ENCODE data around the gene CENPO.
"Not testable (repeated sequence)": the region's sequence is repeated elsewhere in the genome, so short reads cannot be mapped to it uniquely, and the experiment has no call there.

The CENPO gene

GRCh38 chr2:24834733-24835395 lies 41.6 kb downstream of the CENPO start:
- FAIRE-seq (no peak), DNase-seq (ENCODE audit: insufficient read length, low spot score) (no peak)

GRCh38 chr2:24835411-24835810 lies 42.2 kb downstream of the CENPO start:
- not testable (repeated sequence) for FAIRE-seq

More at GRCh38 chr2:24834733-24835395, 41.6 kb downstream of the CENPO start:
- TF ChIP-seq POLR2A (IDR thresholded peaks at IDR 0.05; ENCODE audit: low read depth, low read length) (no peak), POU2F2 (IDR thresholded peaks at IDR 0.05; ENCODE audit: low read depth, low read length) (no peak), PAX5 (IDR thresholded peaks at IDR 0.05; ENCODE audit: insufficient read depth, low read length, severe bottlenecking) (no peak), TAF1 (IDR thresholded peaks at IDR 0.05; ENCODE audit: low read depth, low read length) (no peak), SPI1 (IDR thresholded peaks at IDR 0.05; ENCODE audit: low read depth, low read length) (no peak), POLR2AphosphoS5 (IDR thresholded peaks at IDR 0.05; ENCODE audit: low read depth, low read length) (no peak)

GRCh38 chr2:24836206-24836605 lies 43.0 kb downstream of the CENPO start:
- DNase-seq (ENCODE audit: insufficient read length, low spot score) (no peak), FAIRE-seq (no peak)
- no peak for TF ChIP-seq POLR2AphosphoS5 (IDR thresholded peaks at IDR 0.05; ENCODE audit: low read depth, low read length)
- TF ChIP-seq TAF1 (IDR thresholded peaks at IDR 0.05; ENCODE audit: low read depth, low read length): no peak
- no peak for TF ChIP-seq PAX5 (IDR thresholded peaks at IDR 0.05; ENCODE audit: insufficient read depth, low read length, severe bottlenecking)
- no peak for TF ChIP-seq SPI1 (IDR thresholded peaks at IDR 0.05; ENCODE audit: low read depth, low read length)
- TF ChIP-seq POU2F2 (IDR thresholded peaks at IDR 0.05; ENCODE audit: low read depth, low read length): no peak
- no peak for TF ChIP-seq POLR2A (IDR thresholded peaks at IDR 0.05; ENCODE audit: low read depth, low read length)

More at GRCh38 chr2:24835411-24835810, 42.2 kb downstream of the CENPO start:
- not testable (repeated sequence) for DNase-seq (ENCODE audit: insufficient read length, low spot score)

GRCh38 chr2:24836706-24837105 lies 43.5 kb downstream of the CENPO start:
- FAIRE-seq (no peak), DNase-seq (ENCODE audit: insufficient read length, low spot score) (no peak)

GRCh38 chr2:24837996-24838513 lies 44.8 kb downstream of the CENPO start:
- DNase-seq (ENCODE audit: insufficient read length, low spot score) (no peak), FAIRE-seq (no peak)
- TF ChIP-seq TAF1 (IDR thresholded peaks at IDR 0.05; ENCODE audit: low read depth, low read length) (no peak), PAX5 (IDR thresholded peaks at IDR 0.05; ENCODE audit: insufficient read depth, low read length, severe bottlenecking) (no peak), SPI1 (IDR thresholded peaks at IDR 0.05; ENCODE audit: low read depth, low read length) (no peak), POU2F2 (IDR thresholded peaks at IDR 0.05; ENCODE audit: low read depth, low read length) (no peak), POLR2AphosphoS5 (IDR thresholded peaks at IDR 0.05; ENCODE audit: low read depth, low read length) (no peak), POLR2A (IDR thresholded peaks at IDR 0.05; ENCODE audit: low read depth, low read length) (no peak)

More at GRCh38 chr2:24836706-24837105, 43.5 kb downstream of the CENPO start:
- TF ChIP-seq POLR2A (IDR thresholded peaks at IDR 0.05; ENCODE audit: low read depth, low read length) (no peak), TAF1 (IDR thresholded peaks at IDR 0.05; ENCODE audit: low read depth, low read length) (no peak), POU2F2 (IDR thresholded peaks at IDR 0.05; ENCODE audit: low read depth, low read length) (no peak), SPI1 (IDR thresholded peaks at IDR 0.05; ENCODE audit: low read depth, low read length) (no peak), POLR2AphosphoS5 (IDR thresholded peaks at IDR 0.05; ENCODE audit: low read depth, low read length) (no peak), PAX5 (IDR thresholded peaks at IDR 0.05; ENCODE audit: insufficient read depth, low read length, severe bottlenecking) (no peak)

- FAIRE-seq (no peak), DNase-seq (ENCODE audit: insufficient read length, low spot score) (no peak)
- TF ChIP-seq SPI1 (IDR thresholded peaks at IDR 0.05; ENCODE audit: low read depth, low read length) (no peak), POLR2AphosphoS5 (IDR thresholded peaks at IDR 0.05; ENCODE audit: low read depth, low read length) (no peak), TAF1 (IDR thresholded peaks at IDR 0.05; ENCODE audit: low read depth, low read length) (no peak), POU2F2 (IDR thresholded peaks at IDR 0.05; ENCODE audit: low read depth, low read length) (no peak), PAX5 (IDR thresholded peaks at IDR 0.05; ENCODE audit: insufficient read depth, low read length, severe bottlenecking) (no peak), POLR2A (IDR thresholded peaks at IDR 0.05; ENCODE audit: low read depth, low read length) (no peak)
These were observed 45.3 kb downstream of the CENPO start for GRCh38 chr2:24838541-24838940.

- DNase-seq (ENCODE audit: insufficient read length, low spot score) (no peak), FAIRE-seq (no peak)
- no peak for TF ChIP-seq POLR2AphosphoS5 (IDR thresholded peaks at IDR 0.05; ENCODE audit: low read depth, low read length)
- TF ChIP-seq SPI1 (IDR thresholded peaks at IDR 0.05; ENCODE audit: low read depth, low read length): no peak
- no peak for TF ChIP-seq POU2F2 (IDR thresholded peaks at IDR 0.05; ENCODE audit: low read depth, low read length)
- no peak for TF ChIP-seq TAF1 (IDR thresholded peaks at IDR 0.05; ENCODE audit: low read depth, low read length)
- no peak for TF ChIP-seq PAX5 (IDR thresholded peaks at IDR 0.05; ENCODE audit: insufficient read depth, low read length, severe bottlenecking)
- TF ChIP-seq POLR2A (IDR thresholded peaks at IDR 0.05; ENCODE audit: low read depth, low read length): no peak
These were observed 46.5 kb downstream of the CENPO start for GRCh38 chr2:24839729-24840128.

- no peak for DNase-seq (ENCODE audit: insufficient read length, low spot score)
- TF ChIP-seq POLR2AphosphoS5 (IDR thresholded peaks at IDR 0.05; ENCODE audit: low read depth, low read length): no peak
- TF ChIP-seq TAF1 (IDR thresholded peaks at IDR 0.05; ENCODE audit: low read depth, low read length): no peak
- no peak for TF ChIP-seq POU2F2 (IDR thresholded peaks at IDR 0.05; ENCODE audit: low read depth, low read length)
- TF ChIP-seq PAX5 (IDR thresholded peaks at IDR 0.05; ENCODE audit: insufficient read depth, low read length, severe bottlenecking): no peak
- no peak for TF ChIP-seq SPI1 (IDR thresholded peaks at IDR 0.05; ENCODE audit: low read depth, low read length)
- TF ChIP-seq POLR2A (IDR thresholded peaks at IDR 0.05; ENCODE audit: low read depth, low read length): no peak
- FAIRE-seq: no peak
These were observed 47.1 kb downstream of the CENPO start for GRCh38 chr2:24840164-24840869.
